H9 (cell line): ENCODE data around the gene SIGLEC1. TPM values are rescaled to one million over a fixed set of nuclear protein-coding genes. Genes with fewer than 3 reads are reported as not detected.
A peak's percentile ranks its signal among the peaks of the same experiment; 100 is the strongest.

Experiments used
- DNase-seq: peaks from one replicate; pipeline ENCODE4 v3.0.0-alpha.2; 2017
- H2AFZ ChIP-seq: one replicate; pipeline ENCODE4 v1.6.1; 2013; ENCODE audit warnings: mild to moderate bottlenecking, low read length, control low read depth, moderate library complexity
- H2AK5ac ChIP-seq: 2 replicates; pipeline ENCODE4 v1.6.1; 2013; ENCODE audit warnings: low read length, control low read depth, mixed read lengths; ENCODE audit not compliant: insufficient read length
- H2BK120ac ChIP-seq: one replicate; pipeline ENCODE4 v1.6.1; 2013; ENCODE audit warnings: low read depth, mild to moderate bottlenecking, low read length, control low read depth, inconsistent platforms; ENCODE audit not compliant: poor library complexity, severe bottlenecking
- H2BK12ac ChIP-seq: 2 replicates; pipeline ENCODE4 v1.6.1; 2013; ENCODE audit warnings: low read length, control low read depth, mixed read lengths, low read depth; ENCODE audit not compliant: insufficient read length
- H2BK15ac ChIP-seq: 2 replicates; pipeline ENCODE4 v1.6.1; 2013; ENCODE audit warnings: low read depth, low read length, control low read depth
- H2BK20ac ChIP-seq: one replicate; pipeline ENCODE4 v1.6.1; 2013; ENCODE audit warnings: low read depth, mild to moderate bottlenecking, low read length, control low read depth, inconsistent platforms; ENCODE audit not compliant: poor library complexity, severe bottlenecking
- H2BK5ac ChIP-seq: 2 replicates; pipeline ENCODE4 v1.6.1; 2013; ENCODE audit warnings: low read length, control low read depth, mixed read lengths; ENCODE audit not compliant: insufficient read length
- H3K14ac ChIP-seq: 2 replicates; pipeline ENCODE4 v1.6.1; 2013; ENCODE audit warnings: low read length, control low read depth; ENCODE audit not compliant: insufficient read depth
- H3K18ac ChIP-seq: 2 replicates; pipeline ENCODE4 v1.6.1; 2013; ENCODE audit warnings: low read depth, mild to moderate bottlenecking, mixed read lengths, low read length, control low read depth; ENCODE audit not compliant: insufficient read length
- H3K23ac ChIP-seq: 2 replicates; pipeline ENCODE4 v1.6.1; 2013; ENCODE audit warnings: low read length, control low read depth, mixed read lengths, low read depth; ENCODE audit not compliant: insufficient read length
- H3K23me2 ChIP-seq: 2 replicates; pipeline ENCODE4 v1.6.1; 2013; ENCODE audit warnings: low read depth, mild to moderate bottlenecking, mixed read lengths, low read length, control low read depth; ENCODE audit not compliant: insufficient read length, poor library complexity, severe bottlenecking
- H3K27ac ChIP-seq: 2 replicates; pipeline ENCODE4 v1.5.1; 2013; ENCODE audit warnings: low read length, control low read depth, mixed read lengths, low read depth; ENCODE audit not compliant: insufficient read length
- H3K27me3 ChIP-seq: 2 replicates; pipeline ENCODE4 v1.6.1; 2013; ENCODE audit warnings: low read length, control low read depth, inconsistent platforms; ENCODE audit not compliant: insufficient read depth
- H3K4ac ChIP-seq: 2 replicates; pipeline ENCODE4 v1.6.1; 2013; ENCODE audit warnings: low read depth, mild to moderate bottlenecking, control low read depth, inconsistent platforms, low read length, moderate library complexity
- H3K4me1 ChIP-seq: 2 replicates; pipeline ENCODE4 v1.6.1; 2013; ENCODE audit warnings: low read length, control low read depth, inconsistent platforms; ENCODE audit not compliant: insufficient read depth
- H3K4me2 ChIP-seq: 2 replicates; pipeline ENCODE4 v1.6.1; 2013; ENCODE audit warnings: low read length, control low read depth, mixed read lengths; ENCODE audit not compliant: insufficient read length, insufficient read depth
- H3K56ac ChIP-seq: 2 replicates; pipeline ENCODE4 v1.6.1; 2013; ENCODE audit warnings: low read depth, mild to moderate bottlenecking, mixed read lengths, low read length, control low read depth; ENCODE audit not compliant: insufficient read length
- H3K79me1 ChIP-seq: 2 replicates; pipeline ENCODE4 v1.6.1; 2013; ENCODE audit warnings: low read depth, mild to moderate bottlenecking, moderate library complexity, low read length, control low read depth, inconsistent platforms; ENCODE audit not compliant: insufficient read depth, poor library complexity, severe bottlenecking
- H3K79me2 ChIP-seq: 2 replicates; pipeline ENCODE4 v1.6.1; 2013; ENCODE audit warnings: low read length, control low read depth, inconsistent platforms; ENCODE audit not compliant: insufficient read depth
- H3K9ac ChIP-seq: 2 replicates; pipeline ENCODE4 v1.6.1; 2013; ENCODE audit warnings: low read length, control low read depth, mixed read lengths; ENCODE audit not compliant: insufficient read length; ENCODE audit errors: extremely low read depth
- H3K9me3 ChIP-seq: one replicate; pipeline ENCODE4 v1.6.1; 2013; ENCODE audit warnings: low read depth, low read length, inconsistent platforms; ENCODE audit not compliant: control insufficient read depth
- H3T11ph ChIP-seq: one replicate; pipeline ENCODE4 v1.6.1; 2013; ENCODE audit warnings: mild to moderate bottlenecking, low read length, control low read depth, inconsistent platforms
- H4K20me1 ChIP-seq: one replicate; pipeline ENCODE4 v1.6.1; 2013; ENCODE audit not compliant: control insufficient read depth, insufficient read length, insufficient read depth
- H4K5ac ChIP-seq: 2 replicates; pipeline ENCODE4 v1.6.1; 2013; ENCODE audit warnings: low read depth, mild to moderate bottlenecking, mixed read lengths, low read length, control low read depth; ENCODE audit not compliant: insufficient read length
- H4K8ac ChIP-seq: replicated peaks from 2 replicates; pipeline ENCODE4 v1.6.1; 2013; ENCODE audit warnings: low read length, control low read depth, mixed read lengths, low read depth; ENCODE audit not compliant: insufficient read length
- H4K91ac ChIP-seq: 2 replicates; pipeline ENCODE4 v1.6.1; 2013; ENCODE audit warnings: low read depth, mild to moderate bottlenecking, moderate library complexity, mixed read lengths, low read length, control low read depth; ENCODE audit not compliant: insufficient read length
- H3K27ac Mint-ChIP-seq, 3 experiments: 2 replicates in 2 of 3; 3 replicates in 1 of 3; pipeline ENCODE4 v1.8.0; 2020 to 2021; ENCODE audit warnings: mixed read lengths in 3 of 3, mild to moderate bottlenecking in 1 of 3, moderate library complexity in 1 of 3
- H3K27me3 Mint-ChIP-seq: 2 replicates; pipeline ENCODE4 v1.8.0; 2021; ENCODE audit warnings: low read depth, mild to moderate bottlenecking, moderate library complexity, mixed read lengths
- H3K36me3 Mint-ChIP-seq, 3 experiments: 2 replicates in 2 of 3; 3 replicates in 1 of 3; pipeline ENCODE4 v1.8.0; 2020 to 2021; ENCODE audit warnings: low read depth in 3 of 3, mixed read lengths in 3 of 3; ENCODE audit not compliant: insufficient read depth in 1 of 3
- H3K4me1 Mint-ChIP-seq, 2 experiments: 2 replicates each; pipeline ENCODE4 v1.8.0; 2020; ENCODE audit warnings: mixed read lengths in 2 of 2
- H3K4me3 Mint-ChIP-seq, 2 experiments: 2 replicates in 1 of 2; 3 replicates in 1 of 2; pipeline ENCODE4 v1.8.0; 2020 to 2021; ENCODE audit warnings: mild to moderate bottlenecking in 2 of 2, mixed read lengths in 2 of 2, moderate library complexity in 1 of 2
- H3K9me3 Mint-ChIP-seq, 2 experiments: 2 replicates in 1 of 2; 3 replicates in 1 of 2; pipeline ENCODE4 v1.8.0; 2020; ENCODE audit warnings: mild to moderate bottlenecking in 2 of 2, mixed read lengths in 2 of 2, moderate library complexity in 1 of 2
- WGBS: extraction: QIAGEN DNeasy Blood & Tissue Kit; methylation state at CpG from one replicate; pipeline ENCODE4 v1.1.7; 2013; ENCODE audit warnings: missing lambda C conversion rate, low lambda C conversion rate, mixed read lengths; ENCODE audit not compliant: insufficient read length; ENCODE audit errors: extremely low coverage; 5-methylcytosine and 5-hydroxymethylcytosine counted together
- total RNA-seq: library from RNA; stranded (reverse); gene quantifications from 2 replicates; pipeline ENCODE4 v1.2.1, GENCODE V29; 2021
- TF ChIP-seq, protein P1 (sequence below): fragments of 200-600 bp; sonication (generic); conservative IDR thresholded peaks from 3 replicates; pipeline ENCODE4 v1.8.0; 2021; ENCODE audit warnings: antibody characterized with exemption, mild to moderate bottlenecking

The SIGLEC1 gene
- total RNA-seq, 1 experiment from 2014 or later: not detected

DNA sequence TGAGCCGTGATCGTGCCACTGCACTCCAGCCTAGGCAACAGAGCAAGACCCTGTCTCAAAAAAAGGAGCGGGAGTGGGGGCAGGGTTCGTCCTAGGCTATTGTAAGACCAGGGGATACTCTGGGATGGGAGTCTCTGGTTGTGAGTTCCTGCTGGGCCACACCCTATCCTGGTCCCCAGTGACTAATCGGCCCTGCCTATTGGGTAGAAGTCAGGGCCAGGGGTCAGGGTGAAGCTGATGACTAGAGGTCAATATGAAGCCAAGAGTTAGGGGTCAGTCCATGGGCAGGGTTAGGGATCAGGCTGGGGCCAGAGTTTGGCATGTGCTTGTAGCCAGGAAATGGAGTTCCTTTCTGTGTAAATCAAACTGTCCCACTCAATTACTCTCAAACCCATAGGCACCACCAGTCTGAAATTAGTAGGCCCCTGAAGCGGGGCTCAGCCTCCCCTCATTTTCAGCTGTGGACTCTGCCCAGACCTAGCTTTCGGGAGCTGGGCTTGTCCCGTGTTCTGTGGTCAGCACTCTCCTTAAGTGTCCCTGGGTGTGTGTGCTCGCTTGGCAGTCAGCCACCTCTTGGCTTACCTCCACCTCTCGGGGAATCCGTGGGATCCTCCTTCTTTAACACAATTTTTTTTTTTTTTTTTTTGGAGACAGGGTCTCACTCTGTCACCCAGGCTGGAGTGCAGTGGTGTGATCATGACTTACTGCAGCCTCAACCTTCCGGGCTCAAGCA is 21.9 kb upstream of the SIGLEC1 start:
- no peaks in the 10 kb centered on the region for H4K20me1 ChIP-seq
- no peak overlapping the region for H2BK120ac ChIP-seq
- H3K14ac ChIP-seq: no peak overlapping the region
- Mint-ChIP-seq H3K27ac (no peak overlapping the region), H3K4me1 (peaks cover 8 to 28% of the 10 kb centered on the region in 2 experiments), H3K4me3 (no peak overlapping the region), H3K36me3 (no peaks in the 10 kb centered on the region), H3K27me3 (peaks cover 45% of the 10 kb centered on the region), H3K9me3 (no peaks in the 10 kb centered on the region)
- no peaks in the 10 kb centered on the region for H3K79me2 ChIP-seq
- H4K8ac ChIP-seq: no peak overlapping the region
- H2BK12ac ChIP-seq: no peak overlapping the region
- H2BK20ac ChIP-seq: no peak overlapping the region
- peak; percentile 22 for DNase-seq
- WGBS: no CpG with 5 or more reads among the region's 12 CpGs
- H2AK5ac ChIP-seq: no peak overlapping the region
- no peaks in the 10 kb centered on the region for H3K9me3 ChIP-seq
- H3K27me3 ChIP-seq: no peaks in the 10 kb centered on the region; the same call in 1 of the 2 replicates
- no peak overlapping the region for H2BK15ac ChIP-seq
- no peak overlapping the region for H3T11ph ChIP-seq
- no peak overlapping the region for H3K18ac ChIP-seq
- H4K91ac ChIP-seq: no peak overlapping the region
- H3K4me2 ChIP-seq: no peak overlapping the region
- H3K79me1 ChIP-seq: no peaks in the 10 kb centered on the region
- TF ChIP-seq, protein P1, sequence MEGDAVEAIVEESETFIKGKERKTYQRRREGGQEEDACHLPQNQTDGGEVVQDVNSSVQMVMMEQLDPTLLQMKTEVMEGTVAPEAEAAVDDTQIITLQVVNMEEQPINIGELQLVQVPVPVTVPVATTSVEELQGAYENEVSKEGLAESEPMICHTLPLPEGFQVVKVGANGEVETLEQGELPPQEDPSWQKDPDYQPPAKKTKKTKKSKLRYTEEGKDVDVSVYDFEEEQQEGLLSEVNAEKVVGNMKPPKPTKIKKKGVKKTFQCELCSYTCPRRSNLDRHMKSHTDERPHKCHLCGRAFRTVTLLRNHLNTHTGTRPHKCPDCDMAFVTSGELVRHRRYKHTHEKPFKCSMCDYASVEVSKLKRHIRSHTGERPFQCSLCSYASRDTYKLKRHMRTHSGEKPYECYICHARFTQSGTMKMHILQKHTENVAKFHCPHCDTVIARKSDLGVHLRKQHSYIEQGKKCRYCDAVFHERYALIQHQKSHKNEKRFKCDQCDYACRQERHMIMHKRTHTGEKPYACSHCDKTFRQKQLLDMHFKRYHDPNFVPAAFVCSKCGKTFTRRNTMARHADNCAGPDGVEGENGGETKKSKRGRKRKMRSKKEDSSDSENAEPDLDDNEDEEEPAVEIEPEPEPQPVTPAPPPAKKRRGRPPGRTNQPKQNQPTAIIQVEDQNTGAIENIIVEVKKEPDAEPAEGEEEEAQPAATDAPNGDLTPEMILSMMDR: no peak
- no peak overlapping the region for H4K5ac ChIP-seq
- H3K9ac ChIP-seq: no peak overlapping the region
- no peak overlapping the region for H2AFZ ChIP-seq
- H3K27ac ChIP-seq: no peak overlapping the region
- no peaks in the 10 kb centered on the region for H3K23me2 ChIP-seq
- H2BK5ac ChIP-seq: no peak overlapping the region
- H3K23ac ChIP-seq: no peak overlapping the region
- no peak overlapping the region for H3K4ac ChIP-seq
- H3K56ac ChIP-seq: no peak overlapping the region
- H3K4me1 ChIP-seq: no peaks in the 10 kb centered on the region
